ENCODE results near the gene BOK.

DNA sequence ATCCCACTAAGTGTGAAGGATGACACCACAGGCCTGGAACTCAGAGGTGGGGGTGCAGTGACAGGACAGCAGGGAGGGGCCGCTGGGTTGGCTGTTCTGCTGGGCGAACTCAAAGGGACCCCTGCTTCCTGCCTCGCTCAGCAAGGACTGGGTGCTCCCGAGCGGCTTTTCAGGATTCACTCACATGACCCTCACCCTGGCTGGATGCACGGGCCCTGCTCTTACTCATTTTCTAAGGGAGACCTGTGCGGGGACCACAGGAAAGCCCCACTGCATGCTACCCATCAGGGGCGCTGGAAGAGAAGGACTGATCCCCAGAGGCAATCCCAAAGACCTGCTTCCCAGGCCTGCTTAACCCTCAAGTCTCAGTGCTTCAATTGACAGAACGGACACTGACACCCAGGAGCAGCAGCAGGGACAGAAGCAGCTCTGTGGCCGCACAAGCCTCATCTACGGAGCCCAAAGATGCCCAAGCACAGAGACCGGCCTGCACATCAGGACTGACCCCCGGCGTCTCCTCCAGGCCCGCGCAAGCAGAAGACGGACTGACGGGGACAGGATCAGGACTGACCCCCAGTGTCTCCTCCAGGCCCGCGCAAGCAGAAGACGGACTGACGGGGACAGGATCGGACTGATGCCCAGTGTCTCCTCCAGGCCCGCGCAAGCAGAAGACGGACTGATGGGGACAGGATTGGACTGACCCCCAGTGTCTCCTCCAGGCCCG is 48.8 kb downstream of the BOK start:
- TF ChIP-seq CTCF (conservative IDR thresholded peaks at IDR 0.05 in 1 of 2, IDR thresholded peaks at IDR 0.05 in 1 of 2; ENCODE audit: low read depth in 1 of 2, low read length in 2 of 2): no peak
- TF ChIP-seq EZH2 (IDR thresholded peaks at IDR 0.05; ENCODE audit: low read length, missing control alignments): no peak

All from fibroblast of lung (primary cell).